HG03066 (cell line): ENCODE results near the gene SLC49A3.
"Not testable (repeated sequence)": the region's sequence is repeated elsewhere in the genome, so short reads cannot be mapped to it uniquely, and the experiment has no call there.

Experiments
- ATAC-seq: cut with Tn5 transposase; IDR thresholded peaks from one replicate; pipeline ENCODE4 v1.9.1; 2021; ENCODE audit warnings: low read depth; ENCODE audit not compliant: unreplicated experiment

The SLC49A3 gene

DNA sequence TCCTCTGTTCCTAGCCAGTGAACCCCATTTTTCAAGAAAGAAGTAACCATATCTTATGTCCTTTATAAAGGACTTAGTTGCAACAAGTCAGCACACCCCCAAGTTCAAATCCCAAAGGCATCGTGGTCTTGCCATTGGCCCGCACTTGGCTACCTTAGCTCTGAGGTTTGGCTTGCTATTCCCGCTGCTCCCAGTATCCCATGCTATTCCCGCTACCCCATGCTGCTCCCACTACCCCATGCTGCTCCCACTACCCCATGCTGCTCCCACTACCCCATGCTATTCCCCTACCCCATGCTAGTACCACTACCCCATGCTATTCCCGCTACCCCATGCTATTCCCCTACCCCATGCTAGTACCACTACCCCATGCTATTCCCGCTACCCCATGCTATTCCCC is 20.7 kb downstream of the SLC49A3 start:
- not testable (repeated sequence) for ATAC-seq

DNA sequence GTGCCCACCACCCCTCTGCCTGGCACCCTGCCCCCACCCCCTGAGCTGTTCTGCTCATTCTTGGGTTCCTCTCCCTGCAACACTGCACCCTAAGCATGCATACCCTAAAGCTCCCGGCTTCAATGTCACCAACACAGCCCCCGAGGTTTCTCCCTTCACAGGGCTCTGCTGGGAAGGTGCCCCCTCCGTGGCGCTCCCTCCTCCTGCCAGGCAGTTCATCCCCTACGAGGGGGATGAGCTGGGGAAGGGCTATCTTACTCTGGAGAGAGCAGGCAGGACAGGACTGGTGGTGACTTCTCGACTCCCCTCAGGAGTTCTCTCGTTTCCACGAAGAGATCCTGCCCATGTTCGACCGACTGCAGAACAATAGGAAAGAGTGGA is 21.4 kb downstream of the SLC49A3 start:
- ATAC-seq, result no peak

DNA sequence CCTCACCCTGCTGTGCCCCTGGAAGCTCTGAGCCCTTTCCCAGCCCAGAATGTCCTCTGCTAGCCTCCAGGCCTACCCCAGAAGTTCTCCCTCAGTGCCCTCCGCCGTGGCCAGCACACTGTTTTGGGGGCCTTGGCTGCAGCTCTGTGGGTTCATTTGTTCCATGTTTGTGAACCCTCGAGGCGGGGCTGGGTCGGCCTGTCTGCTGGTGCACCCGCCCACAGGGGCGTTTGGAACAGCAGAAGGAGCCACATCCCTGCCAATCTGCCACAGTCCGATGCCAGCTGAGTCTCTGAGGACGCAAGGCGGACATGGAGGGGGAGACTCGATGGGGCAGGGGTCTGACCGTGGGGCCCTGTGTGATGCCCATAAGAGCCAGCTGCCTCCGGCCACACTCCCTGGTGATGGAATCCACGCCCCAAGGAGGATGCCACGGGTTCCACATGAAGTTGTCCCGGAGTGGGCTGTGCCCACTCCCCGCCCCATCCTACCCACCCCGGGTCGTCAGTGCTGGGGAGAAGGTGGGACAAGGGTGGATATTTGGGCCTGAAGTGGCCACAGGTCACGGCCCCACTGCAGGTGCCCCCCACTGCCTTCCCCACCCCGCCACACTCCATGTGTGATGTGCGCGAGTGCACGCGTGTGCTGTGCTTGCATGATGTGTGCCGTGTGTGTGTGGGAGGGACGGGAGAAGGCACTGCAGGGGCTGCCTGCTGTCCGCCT is 22.0 kb downstream of the SLC49A3 start:
- no peak for ATAC-seq

DNA sequence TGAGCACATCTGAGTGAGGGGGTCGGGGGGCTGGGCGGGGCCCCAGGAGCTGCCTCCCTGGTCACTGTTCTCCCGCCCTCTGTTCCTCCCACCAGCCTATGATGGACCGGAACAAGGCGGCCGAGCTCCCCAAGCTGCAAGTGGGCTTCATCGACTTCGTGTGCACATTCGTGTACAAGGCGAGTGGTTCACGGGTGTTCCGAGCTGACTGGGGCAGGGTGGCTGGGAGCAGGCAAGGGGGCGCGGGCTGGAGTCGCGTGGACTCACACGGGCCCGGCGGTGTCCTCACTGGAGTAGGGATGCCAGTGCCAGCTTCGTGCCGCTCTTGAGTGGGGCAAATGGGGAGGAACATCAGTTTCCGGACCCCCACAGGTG is 22.5 kb downstream of the SLC49A3 start:
- ATAC-seq, result no peak

DNA sequence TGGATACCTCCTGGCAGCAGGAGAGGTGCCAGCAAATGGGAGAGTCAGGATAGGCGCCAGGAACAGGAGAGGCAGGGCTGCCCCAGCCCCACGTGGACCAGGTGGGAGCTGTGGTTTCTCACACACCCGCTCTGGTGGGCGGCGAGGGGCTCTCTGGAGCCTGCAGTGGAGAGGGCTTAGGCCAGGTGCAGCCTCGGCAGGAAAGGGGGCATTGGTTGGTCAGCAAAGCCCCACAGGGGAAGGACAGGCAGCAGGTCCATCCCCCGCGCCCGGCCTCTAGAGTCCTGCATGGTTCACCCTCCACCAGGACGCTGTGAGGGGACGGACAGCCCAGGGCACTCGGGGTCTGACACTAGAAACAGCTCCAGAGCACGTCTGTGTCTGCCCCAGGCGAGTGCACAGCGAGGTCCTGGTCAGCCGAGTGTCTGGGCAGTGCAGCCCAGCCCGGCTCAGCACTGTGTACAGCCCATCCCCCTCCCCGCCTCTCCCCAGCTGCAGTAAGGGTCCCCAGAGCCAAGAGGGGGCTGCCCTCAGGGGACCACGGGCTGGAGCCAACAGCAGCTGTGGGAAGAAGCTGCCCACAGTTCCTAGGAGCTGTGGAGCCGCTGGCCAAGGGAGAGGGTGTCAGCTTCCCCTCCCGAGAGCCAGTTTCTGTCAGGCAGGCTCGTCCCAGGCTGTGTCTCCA is 23.1 kb downstream of the SLC49A3 start:
- no peak for ATAC-seq

DNA sequence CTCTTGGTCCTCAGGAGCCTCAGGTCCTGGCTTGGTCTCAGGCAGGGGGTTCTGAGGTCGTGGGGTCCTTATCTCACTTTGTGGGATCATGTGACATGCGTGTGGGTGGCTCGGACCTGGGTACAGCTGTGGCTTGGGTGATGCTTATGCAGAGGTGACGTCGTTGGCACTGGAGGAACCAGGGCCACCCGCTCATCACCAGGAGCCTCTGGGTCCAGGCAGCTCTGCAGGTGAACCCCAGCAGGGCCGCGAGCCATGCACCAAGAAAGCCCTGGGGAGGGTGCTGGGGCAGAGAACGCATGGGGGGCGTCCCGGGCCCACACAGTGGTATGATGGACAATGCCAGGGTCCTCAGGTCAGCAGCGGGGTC is 23.6 kb downstream of the SLC49A3 start:
- ATAC-seq, result no peak

DNA sequence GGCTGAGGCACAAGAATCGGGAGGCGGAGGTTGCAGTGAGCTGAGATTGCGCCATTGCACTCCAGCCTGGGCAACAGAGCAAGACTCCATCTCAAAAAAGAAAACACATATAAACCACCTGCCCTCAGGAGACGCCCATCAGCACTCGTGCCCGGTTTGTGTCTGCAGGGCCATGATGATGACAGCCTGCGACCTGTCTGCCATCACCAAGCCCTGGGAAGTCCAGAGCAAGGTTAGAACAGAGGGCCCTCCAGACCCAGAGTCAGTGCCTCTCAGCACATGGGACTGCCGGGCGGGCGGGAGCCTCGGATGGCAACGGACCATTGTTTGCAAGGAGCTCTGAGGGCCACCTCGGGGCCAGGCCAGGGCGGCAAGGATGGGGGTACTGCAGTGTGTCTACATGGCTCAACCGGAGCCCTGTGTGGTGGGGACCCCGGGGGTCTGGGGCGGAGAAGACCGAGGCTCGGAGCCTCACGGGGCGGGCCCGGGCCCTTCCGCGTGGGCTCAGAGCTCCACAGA is 24.2 kb downstream of the SLC49A3 start:
- ATAC-seq, result no peak

DNA sequence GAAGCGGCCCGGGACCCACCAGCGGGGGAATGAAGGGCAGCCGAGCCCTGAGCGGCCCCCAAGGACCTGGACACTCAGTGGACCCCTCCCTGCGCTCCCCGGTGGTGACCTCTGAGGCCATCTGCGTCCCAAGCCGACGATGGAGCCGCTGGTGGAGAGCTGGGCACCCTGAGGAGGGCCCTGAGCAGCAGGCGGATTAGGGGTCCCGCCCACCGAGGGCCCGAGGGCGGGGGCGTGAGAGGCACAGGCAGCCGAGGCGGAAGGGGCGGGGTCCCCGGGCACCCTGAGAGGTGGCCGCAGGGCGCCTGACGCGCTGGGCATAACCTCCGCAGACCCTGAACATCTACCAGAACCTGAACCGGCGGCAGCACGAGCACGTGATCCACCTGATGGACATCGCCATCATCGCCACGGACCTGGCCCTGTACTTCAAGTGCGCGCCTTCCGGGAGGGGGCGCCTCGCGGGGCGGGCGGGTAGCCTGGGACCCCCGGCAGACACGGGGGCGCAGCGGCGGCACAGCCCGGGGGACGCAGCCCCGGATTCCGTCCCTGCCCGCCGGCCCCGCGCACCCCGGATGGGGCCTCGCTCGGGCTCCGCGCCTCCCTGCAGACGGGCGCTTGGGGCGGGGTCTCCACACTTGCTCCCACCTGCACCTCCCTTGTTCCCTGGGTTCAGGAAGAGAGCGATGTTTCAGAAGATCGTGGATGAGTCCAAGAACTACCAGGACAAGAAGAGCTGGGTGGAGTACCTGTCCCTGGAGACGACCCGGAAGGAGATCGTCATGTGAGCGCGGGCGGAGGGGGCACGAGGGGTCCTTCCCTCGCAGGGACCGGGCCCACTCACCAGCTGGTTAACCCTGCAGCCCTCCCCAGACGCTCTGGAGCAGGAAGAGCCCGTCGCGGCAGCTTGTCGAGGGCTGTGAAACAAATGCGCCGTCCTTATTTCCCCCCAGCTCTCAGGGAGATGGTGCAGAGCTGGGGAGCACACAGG is 25.2 kb downstream of the SLC49A3 start:
- peak; percentile 58 for ATAC-seq

DNA sequence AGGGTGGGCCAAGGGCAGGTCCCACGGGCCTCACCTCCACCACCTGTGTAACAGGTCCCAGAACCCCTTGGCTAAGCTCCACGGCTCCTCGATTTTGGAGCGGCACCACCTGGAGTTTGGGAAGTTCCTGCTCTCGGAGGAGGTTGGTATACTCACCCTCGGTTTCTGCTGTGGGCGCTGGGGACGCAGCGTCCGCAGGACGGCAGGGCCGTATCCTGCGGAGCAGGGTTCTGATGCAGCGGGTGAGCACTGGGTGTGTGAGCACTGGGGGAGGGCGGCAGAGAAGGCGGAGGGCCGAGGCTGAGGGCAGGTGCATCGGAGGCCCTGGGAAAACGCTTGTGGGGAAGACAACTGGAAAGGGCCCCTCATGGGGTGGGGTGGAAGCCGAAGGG is 25.9 kb downstream of the SLC49A3 start:
- no peak for ATAC-seq

DNA sequence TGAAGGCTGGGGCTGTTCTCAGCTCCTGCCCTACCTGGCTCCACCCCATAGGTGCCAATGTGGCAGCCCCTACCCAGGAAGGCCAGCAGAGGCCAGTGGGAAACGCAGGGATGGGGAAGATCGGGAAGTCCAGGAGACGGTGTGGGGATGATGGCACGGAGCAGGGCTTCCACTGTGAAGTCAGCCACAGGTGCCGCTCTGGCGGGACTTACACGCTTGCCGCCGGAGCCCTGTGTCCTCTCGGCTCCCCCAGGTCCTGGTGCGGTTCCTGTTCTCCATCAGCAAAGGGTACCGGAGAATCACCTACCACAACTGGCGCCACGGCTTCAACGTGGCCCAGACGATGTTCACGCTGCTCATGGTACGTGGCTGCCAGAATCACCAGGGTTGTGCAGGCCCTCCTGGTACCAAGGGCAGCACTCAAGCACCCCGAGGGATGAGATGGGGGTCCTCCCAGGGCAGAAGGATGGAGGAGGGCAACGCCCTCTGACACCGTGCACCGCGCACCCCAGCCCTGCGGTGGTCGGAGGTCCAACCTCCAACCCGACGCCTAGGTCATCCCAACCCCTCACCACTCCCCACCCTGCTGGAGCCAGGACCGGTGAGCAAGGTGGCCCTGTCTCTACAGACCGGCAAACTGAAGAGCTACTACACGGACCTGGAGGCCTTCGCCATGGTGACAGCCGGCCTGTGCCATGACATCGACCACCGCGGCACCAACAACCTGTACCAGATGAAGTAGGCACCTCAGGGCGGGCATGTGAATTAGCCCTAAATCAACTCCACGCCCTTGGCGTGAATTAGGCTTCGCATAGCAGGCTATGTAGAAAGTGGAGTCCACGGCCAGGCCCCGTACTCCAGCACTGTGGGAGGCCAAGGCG is 26.8 kb downstream of the SLC49A3 start:
- ATAC-seq, result no peak

DNA sequence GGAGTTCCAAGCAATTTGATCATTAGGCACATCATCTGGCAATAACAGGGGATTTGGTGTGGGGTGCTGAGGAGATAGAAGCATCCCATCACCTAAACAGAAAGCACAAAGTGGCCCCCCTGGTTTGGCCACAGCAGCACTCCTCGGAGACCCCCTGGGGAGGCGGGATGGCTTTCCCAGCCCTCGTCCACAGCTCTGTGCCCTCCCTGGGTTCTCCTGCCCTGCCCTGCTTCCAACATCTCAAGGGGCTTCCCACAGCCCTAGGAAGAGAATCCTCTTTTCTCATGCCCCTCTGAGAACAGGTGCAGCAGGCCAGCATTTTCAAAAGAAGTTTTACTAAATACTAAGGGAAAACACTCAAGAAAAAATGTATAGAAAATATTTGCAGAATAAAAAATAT is 27.7 kb downstream of the SLC49A3 start:
- no peak for ATAC-seq

DNA sequence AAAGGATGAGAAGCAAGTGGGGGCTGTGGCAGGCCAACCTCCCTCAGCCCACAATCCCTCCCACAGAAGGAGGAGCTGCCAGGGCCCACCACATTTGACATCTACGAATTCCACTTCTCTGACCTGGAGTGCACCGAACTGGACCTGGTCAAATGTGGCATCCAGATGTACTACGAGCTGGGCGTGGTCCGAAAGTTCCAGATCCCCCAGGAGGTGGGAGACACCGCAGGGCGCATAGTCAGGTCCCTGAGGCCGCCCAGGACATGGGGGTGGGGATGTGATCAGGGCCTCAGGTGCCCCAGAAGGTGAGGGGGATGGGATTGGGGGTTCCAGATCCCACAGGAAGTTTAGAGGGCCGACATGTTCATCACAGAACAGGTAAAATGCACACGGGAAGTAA is 28.6 kb downstream of the SLC49A3 start:
- ATAC-seq, result no peak

DNA sequence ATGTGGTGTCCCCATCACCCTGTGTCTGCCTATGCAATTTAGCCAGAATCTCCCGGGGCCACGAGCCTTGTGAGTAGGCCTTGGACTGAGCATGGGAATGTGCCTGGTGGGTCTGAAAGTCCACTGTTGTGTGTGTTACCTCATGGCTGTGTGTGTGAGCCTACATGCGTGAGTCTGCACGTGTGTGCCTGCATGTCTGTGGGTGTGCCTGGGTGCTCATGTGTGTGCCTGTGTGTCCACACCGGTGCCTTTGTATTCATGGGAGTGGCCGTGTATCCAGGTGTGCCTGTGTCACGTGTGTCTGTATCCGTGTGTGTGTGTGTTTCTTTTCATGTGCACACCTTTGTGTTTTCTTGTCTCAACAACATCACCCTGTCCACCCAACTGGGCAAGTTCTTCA is 29.1 kb downstream of the SLC49A3 start:
- no peak for ATAC-seq

DNA sequence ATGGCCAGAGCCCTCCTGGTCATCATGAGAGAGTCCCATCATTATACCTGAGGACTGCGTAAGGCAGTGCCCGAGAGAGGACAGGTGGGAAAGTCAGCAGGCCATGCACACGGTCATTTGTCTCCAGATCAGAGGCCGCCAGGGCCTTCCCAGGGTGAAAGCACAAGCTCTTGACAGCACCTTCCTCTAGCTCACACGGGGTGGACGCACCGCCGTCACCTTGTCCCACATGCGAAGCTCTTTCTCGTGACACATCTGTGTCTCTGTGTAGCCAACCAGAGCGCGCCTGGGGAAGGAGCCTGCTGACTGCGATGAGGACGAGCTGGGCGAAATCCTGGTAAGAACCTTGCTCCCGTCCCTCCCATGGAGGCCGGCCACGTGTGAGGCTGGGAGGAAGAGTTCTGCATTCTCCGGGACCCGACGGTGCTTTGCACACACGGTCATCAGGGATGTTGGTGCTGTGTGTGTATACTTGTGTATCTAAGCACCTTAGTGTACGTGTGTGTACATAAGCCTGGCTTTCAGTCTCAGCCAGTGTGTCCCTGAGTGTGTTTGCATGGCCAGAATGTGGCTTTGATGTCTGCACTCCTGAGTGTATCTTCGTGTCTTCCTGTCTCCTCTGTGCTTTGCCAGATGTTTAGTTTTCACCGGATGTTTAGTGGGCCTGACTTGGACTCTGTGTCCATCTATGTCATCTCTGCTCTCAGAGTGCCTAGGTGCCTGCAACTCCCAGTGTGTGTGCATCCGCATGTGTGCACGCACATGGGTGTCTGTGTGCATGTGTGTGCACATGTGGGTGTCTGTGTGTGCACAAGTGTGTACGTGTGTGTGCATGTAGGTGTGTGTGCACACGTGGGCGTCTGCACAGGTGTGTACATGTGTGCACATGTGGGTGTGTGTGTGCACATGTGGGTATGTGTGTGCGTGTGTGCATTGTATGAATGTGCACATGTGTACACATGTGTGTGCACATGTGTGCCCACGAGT is 30.0 kb downstream of the SLC49A3 start:
- ATAC-seq, result no peak

DNA sequence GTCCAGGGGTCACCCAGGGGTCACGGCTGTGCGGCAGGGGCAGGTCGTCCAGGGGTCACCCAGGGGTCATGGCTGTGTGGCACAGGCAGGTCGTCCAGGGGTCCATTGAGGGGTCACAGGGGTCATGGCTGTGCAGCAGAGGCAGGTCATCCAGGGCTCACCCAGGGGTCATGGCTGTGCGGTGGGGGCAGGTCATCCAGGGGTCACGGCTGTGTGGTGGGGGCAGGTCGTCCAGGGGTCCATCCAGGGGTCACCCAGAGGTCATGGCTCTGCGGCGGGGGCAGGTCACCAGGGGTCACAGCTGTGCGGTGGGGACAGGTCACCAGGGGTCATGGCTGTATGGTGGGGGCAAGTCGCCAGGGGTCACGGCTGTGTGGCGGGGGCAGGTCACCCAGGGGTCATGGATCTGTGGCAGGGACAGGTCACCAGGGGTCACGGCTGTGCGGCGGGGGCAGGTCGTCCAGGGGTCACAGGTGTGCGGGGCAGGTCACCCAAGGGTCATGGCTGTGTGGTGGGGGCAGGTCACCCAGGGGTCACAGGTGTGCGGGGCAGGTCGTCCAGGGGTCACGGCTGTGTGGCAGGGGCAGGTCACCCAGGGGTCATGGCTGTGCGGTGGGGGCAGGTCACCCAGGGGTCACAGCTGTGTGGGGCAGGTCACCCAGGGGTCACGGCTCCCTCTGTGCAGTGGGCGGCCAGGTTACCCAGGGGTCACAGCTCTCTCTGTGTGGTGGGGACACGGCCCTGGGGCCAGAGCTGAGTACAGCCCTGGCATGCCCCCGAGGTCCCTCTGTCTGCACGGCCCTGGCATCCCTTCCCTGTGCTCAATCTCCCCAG is 30.9 kb downstream of the SLC49A3 start:
- no peak for ATAC-seq

DNA sequence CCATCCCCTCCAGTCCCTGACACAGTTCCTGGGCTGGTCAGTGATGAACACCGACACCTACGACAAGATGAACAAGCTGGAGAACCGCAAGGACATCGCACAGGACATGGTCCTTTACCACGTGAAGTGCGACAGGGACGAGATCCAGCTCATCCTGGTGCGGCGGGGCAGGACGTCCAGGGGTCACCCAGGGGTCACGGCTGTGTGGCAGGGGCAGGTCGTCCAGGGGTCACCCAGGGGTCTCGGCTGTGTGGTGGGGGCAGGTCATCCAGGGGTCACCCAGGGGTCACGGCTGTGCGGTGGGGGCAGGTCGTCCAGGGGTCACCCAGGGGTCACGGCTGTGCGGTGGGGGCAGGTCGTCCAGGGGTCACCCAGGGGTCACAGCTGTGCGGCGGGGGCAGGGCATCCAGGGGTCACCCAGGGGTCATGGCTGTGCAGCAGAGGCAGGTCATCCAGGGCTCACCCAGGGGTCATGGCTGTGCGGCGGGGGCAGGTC is 31.6 kb downstream of the SLC49A3 start:
- ATAC-seq, result no peak

DNA sequence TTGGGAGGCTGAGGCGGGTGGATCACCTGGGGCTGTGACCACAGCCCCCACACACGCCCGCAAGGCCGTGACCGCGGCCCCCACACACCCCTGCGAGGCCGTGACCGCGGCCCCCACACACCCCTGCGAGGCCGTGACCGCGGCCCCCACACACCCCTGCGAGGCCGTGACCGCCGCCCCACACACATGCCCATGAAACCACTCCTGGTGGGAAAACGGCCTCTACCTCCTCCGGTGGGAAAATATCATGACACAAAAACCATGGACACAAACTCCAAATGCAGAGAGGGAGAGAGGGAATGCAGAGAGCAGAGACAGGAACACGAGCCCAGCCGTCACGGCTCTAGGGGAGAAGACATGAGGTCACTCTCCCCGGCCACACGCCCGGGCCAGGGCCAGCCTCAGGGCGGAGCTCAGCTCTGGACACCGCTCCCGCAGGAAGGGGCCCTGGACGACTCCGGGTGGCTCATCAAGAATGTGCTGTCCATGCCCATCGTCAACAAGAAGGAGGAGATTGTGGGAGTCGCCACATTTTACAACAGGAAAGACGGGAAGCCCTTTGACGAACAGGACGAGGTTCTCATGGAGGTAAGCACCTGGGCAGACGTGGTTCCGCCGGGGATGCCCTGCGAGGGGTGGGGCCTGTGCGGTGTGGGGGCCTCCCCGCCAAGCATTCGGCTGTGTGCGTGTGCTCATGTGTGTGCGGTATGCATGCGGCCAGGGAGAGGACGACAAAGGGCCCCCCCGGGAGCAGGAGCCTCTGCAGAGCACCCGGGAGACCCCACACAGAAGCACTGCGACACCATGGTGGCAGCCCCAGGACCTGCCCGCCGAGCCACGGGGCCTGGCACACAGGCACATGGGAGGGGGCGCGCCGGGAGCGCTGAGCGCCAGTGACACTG is 32.3 kb downstream of the SLC49A3 start:
- no peak for ATAC-seq
